Cerebellar nuclear complex (tissue), 1 donor: Measurements from ENCODE around the gene CRTAC1.
"Not testable (repeated sequence)": the region's sequence is repeated elsewhere in the genome, so short reads cannot be mapped to it uniquely, and the experiment has no call there.

ENCODE experiments used
- DNase-seq, 2 experiments: peaks; one replicate each; lab custom pipeline; 2025; lab: John Stamatoyannopoulos, UW

The CRTAC1 gene

GRCh38 chr10:97870990-97871389 lies 159.4 kb downstream of the CRTAC1 start:
- DNase-seq = no peak

GRCh38 chr10:97869091-97870042 lies 161.1 kb downstream of the CRTAC1 start:
- peak; percentile 90 to 93 for DNase-seq

- no peak for DNase-seq
Measured at GRCh38 chr10:97868134-97868685, 162.2 kb downstream of the CRTAC1 start.

- no peak for DNase-seq
Measured at GRCh38 chr10:97867220-97867800, 163.1 kb downstream of the CRTAC1 start.

GRCh38 chr10:97866524-97867219 lies 163.7 kb downstream of the CRTAC1 start:
- DNase-seq = no peak

GRCh38 chr10:97865488-97865887 lies 164.9 kb downstream of the CRTAC1 start:
- no peak for DNase-seq

GRCh38 chr10:97863808-97864207 lies 166.6 kb downstream of the CRTAC1 start:
- no peak for DNase-seq

GRCh38 chr10:97861924-97862323 lies 168.5 kb downstream of the CRTAC1 start:
- DNase-seq = no peak

GRCh38 chr10:97861097-97861750 lies 169.2 kb downstream of the CRTAC1 start:
- no peak for DNase-seq

- no peak for DNase-seq
Measured at GRCh38 chr10:97858001-97858439, 172.4 kb downstream of the CRTAC1 start.

- no peak for DNase-seq
Measured at GRCh38 chr10:97854743-97855142, 175.7 kb downstream of the CRTAC1 start.

GRCh38 chr10:97852840-97853405 lies 177.5 kb downstream of the CRTAC1 start:
- DNase-seq = no peak

GRCh38 chr10:97852277-97852676 lies 178.1 kb downstream of the CRTAC1 start:
- DNase-seq = no peak

GRCh38 chr10:97851341-97852001 lies 178.9 kb downstream of the CRTAC1 start:
- peak in 1 of 2 experiments; percentile 18 for DNase-seq

GRCh38 chr10:97850446-97850845 lies 180.0 kb downstream of the CRTAC1 start:
- DNase-seq = no peak

- DNase-seq = no peak
Measured at GRCh38 chr10:97849687-97850402, 180.6 kb downstream of the CRTAC1 start, which contains the start of gene GOLGA7B. Gene GOLGA7B, plus strand, starts transcription at chr10:97849843. Its CDS starts 461 bp downstream, at chr10:97850304.

GRCh38 chr10:97849103-97849686 lies 181.2 kb downstream of the CRTAC1 start:
- DNase-seq = no peak

GRCh38 chr10:97844678-97845077 lies 185.7 kb downstream of the CRTAC1 start:
- DNase-seq = no peak

- not testable (repeated sequence) for DNase-seq
Measured at GRCh38 chr10:97843972-97844371, 186.4 kb downstream of the CRTAC1 start.

GRCh38 chr10:97843281-97843671 lies 187.1 kb downstream of the CRTAC1 start:
- no peak for DNase-seq
